HG03159 (cell line): ENCODE measurements around the gene IZUMO4.
"Not testable (repeated sequence)": the region's sequence is repeated elsewhere in the genome, so short reads cannot be mapped to it uniquely, and the experiment has no call there.

Source experiments
- ATAC-seq: cut with Tn5 transposase; IDR thresholded peaks from one replicate; pipeline ENCODE4 v1.9.1; 2021; ENCODE audit warnings: mild to moderate bottlenecking, moderate library complexity; ENCODE audit not compliant: unreplicated experiment

Gene IZUMO4

GRCh38 chr19:2122251-2122650 is 25.5 kb downstream of the IZUMO4 start:
- ATAC-seq, result no peak

DNA sequence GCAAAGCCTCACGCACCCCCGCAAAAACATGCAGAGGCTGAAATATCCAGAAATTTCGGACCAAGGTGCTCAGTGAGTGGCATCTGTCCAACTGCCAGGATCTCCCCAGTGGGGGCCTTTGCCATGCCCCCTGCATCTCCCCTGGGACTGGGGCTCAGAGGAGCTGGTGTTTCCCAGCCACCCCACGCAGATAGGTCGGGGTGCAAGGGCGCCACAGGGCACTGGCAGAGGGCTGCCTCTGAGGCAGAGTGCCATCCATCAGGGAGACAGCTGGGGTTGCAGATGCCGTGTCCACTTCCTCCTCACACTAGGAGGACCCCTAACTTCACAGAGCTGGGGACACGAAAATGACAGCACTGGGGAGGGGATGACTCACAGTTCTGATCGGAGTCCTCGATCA is 26.3 kb downstream of the IZUMO4 start:
- ATAC-seq, result no peak

- no peak for ATAC-seq
Observed at GRCh38 chr19:2123682-2124387, 27.1 kb downstream of the IZUMO4 start.

DNA sequence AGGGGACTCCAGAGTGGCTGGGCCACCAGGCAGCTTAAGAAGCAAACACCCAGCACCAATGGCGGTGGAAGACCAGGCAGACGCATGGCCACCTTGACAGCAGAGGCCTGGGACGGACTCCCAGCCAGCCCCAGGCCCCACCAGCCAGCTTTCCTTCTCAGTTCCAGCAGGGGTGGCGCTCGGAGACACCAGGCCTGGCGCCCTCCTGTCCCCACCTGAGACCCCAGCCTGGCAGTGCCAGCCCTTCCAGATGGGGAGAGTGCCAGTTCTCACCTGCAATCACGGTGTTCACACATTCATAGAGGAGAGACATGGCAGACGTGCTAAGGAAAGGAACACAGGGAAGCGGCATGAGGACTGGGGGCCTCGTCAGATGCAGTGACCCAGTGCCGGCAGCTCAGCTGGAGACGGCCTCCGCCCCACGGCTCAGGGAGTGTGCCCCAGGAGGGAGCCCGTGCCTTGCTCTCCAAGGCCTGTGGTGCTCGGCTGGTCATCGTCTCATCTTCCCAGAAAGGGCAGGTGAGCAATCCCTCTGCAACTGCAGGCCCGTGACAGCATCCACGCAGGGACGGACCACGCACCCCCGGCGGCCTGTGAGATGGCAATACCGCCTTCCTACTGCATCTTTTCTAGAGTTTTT is 30.3 kb downstream of the IZUMO4 start:
- ATAC-seq, result no peak

DNA sequence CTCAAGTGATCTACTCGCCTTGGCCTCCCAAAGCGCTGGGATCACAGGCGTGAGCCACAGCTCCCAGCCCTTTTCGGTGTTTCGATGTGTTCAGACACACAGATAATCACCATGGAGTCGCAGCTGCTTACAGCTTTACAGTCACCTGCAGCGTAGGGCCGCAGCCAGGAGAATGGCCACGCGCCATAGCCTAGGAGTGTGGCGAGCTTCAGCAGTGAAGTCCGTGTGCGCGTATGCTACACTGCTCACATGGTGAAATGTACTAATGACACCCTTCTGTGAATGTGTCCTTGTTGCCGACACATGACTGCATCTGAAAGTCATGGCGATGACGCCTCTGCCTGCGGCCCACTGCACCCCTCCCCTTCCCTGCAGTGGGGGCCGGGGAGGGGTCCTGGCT is 31.0 kb downstream of the IZUMO4 start:
- no peak for ATAC-seq

DNA sequence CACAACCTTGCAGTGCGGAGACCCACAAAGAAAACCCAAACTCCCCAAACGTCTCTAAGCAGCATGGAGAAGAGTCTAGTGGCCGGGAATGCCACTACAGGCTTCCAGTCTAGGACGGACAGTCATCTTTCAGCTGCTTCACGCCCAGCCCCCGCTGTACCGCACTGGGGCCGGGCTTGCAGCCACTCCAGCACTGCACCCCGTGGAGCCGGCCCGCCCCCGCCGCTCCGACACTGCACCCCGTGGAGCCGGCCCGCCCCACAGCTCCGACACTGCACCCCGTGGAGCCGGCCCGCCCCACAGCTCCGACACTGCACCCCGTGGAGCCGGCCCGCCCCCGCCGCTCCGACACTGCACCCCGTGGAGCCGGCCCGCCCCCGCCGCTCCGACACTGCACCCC is 31.5 kb downstream of the IZUMO4 start:
- not testable (repeated sequence) for ATAC-seq

- ATAC-seq, result no peak
Observed at GRCh38 chr19:2129022-2129421, 32.3 kb downstream of the IZUMO4 start.

GRCh38 chr19:2129486-2129885 is 32.8 kb downstream of the IZUMO4 start:
- no peak for ATAC-seq

- ATAC-seq, result no peak
Observed at GRCh38 chr19:2129892-2130770, 33.4 kb downstream of the IZUMO4 start.

GRCh38 chr19:2131012-2131975 is 34.6 kb downstream of the IZUMO4 start:
- not testable (repeated sequence) for ATAC-seq

GRCh38 chr19:2132191-2132590 is 35.5 kb downstream of the IZUMO4 start:
- ATAC-seq, result no peak

DNA sequence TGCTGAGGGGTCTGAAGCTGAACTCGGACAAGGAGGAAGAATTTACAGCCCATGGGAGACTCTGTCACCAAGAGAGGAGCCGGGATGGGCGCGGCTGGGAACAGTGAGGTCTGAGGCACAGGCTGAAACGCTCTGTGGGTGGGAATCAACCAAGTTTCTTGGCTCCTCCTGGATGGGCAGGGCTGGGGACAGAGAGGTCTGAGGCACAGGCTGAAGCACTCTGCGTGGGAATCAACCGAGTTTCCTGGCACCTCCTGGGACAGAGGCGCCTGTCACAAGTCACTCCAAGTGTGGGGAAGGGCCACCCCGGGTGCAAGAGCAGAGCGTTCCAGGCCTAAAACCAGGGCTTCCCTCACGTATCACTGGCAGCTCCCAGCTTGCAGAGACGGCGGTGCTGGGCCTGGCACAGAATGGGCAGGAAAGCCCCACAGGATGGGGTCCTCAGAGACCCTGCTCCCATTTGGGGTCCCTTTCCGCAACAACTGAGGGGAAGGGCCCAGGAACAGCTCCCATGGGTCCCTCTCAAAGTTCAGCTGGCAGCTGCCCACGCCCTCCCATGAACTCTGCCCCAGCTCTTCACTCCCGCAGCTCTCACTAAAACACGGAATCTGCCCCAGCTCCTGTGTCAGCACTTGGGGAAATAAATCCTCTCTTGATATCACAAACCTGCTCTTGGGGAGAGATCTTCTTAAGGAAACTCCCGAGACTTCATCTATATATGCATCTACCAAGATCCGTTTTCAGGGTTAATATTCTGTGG is 36.2 kb downstream of the IZUMO4 start:
- ATAC-seq, result no peak

DNA sequence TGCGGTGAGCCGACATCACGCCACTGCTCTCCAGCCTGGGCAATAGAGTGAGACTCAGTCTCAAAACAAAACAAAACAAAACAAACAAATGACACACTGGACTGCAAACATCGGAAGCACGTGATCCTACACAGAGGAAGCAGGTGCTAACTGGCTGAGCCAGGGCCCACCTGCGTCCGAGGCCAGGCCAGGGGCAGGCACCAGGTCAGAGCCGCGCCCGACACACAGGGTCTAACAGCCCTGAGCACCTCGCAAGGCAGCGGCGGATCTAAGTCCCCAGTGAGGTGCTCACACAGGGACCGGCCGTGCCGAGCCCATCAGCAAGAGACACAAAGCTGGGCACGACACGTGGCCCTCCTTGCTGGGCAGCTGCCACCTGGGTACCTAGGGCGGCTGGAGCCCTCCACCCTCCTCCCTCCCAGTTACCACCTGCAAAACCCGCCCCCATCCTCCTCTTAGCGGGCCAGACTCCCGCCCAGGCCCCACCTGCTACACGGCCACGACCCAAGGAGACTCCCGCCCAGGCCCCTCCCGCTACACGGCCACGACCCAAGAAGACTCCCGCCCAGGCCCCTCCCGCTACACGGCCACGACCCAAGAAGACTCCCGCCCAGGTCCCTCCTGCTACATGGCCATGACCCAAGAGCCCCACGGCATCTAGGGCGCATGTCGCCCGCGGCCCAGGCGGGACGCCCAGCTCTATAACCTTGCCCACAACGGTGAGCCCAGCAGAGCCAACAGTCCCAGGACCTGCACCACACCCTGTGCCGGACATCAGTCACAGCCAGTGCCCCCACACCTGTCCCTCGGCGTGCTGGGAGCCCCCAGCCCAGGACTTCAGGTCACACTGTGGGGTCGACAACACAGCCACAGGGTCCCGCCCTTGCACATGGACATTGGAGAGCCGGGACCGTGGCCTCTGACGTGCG is 39.0 kb downstream of the IZUMO4 start:
- no peak for ATAC-seq

GRCh38 chr19:2136796-2137195 is 40.1 kb downstream of the IZUMO4 start:
- ATAC-seq, result no peak

DNA sequence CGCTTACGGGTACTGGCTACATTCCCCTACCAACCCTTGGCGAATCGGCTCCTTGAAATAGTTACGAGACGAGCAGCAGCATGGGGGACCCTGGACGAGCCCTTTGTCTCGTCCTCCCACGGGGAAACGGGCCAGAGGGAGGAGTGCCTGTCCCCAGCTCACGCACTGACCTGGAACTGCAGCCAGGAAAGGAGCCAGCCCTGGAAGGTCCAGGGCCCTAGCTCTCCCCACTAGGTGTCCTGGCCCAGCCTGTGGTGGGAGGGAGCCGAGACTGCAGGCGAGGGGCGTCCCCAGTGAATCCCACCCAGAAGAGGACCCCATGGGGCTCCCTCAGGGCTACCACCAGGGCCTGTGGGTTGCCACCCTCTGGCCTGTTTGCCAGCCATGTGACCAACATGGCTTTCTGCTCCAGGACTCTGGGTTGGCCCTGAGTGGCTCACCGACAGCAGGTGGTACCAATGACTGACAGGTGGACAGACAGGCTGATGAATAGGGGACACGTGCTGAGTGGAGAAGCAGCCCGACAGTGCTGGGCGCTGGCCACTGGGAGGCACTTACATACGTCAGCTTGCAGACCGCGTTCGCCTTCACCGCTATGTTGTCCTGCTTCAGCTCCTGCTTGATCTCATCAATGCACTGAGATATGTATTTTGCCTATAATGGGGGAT is 41.5 kb downstream of the IZUMO4 start:
- no peak for ATAC-seq

GRCh38 chr19:2139385-2140137 is 42.8 kb downstream of the IZUMO4 start:
- ATAC-seq, result no peak

GRCh38 chr19:2140138-2140569 is 43.4 kb downstream of the IZUMO4 start:
- ATAC-seq, result no peak
